Measurements from ENCODE around the gene ACER1. TPM values are rescaled to one million over a fixed set of nuclear protein-coding genes. Genes with fewer than 3 reads are reported as not detected.

ACER1 gene
- polyA plus RNA-seq, 1 of the 3 experiments (the other 2 are of a cell fraction) = not detected

- Histone ChIP-seq H3K4me3 (ENCODE audit: low read depth in 2 of 2, low read length in 1 of 2) (no peak overlapping the region), H4K20me1 (ENCODE audit: insufficient read depth) (no peaks in the 10 kb centered on the region), H3K9me2 (no peaks in the 10 kb centered on the region), H3K27ac (ENCODE audit: low read depth in 2 of 2, low read length in 1 of 2) (peak overlapping the region in 1 of 2 experiments; percentile 23; a peak in 1 of 4 replicates), H3K9me3 (no peaks in the 10 kb centered on the region), H3K9ac (no peak overlapping the region), H3K79me2 (ENCODE audit: insufficient read depth) (peaks cover 8% of the 10 kb centered on the region), H3K36me3 (replicated peaks in 1 of 2; ENCODE audit: control insufficient read depth in 1 of 2, insufficient read depth in 2 of 2, low read length in 1 of 2) (peaks cover 24 to 26% of the 10 kb centered on the region in 2 experiments), H3K4me2 (no peak overlapping the region), H2AFZ (ENCODE audit: low read depth) (no peak overlapping the region), H3F3A (replicated peaks; ENCODE audit: insufficient read depth) (peaks cover 25% of the 10 kb centered on the region), H3K4me1 (ENCODE audit: control insufficient read depth in 1 of 2, insufficient read depth in 2 of 2, low read depth in 1 of 2, low read length in 1 of 2) (peaks cover 6 to 22% of the 10 kb centered on the region in 2 experiments; a peak in 1 of 4 replicates), H3K27me3 (ENCODE audit: insufficient read depth) (no peaks in the 10 kb centered on the region)
- WGBS (ENCODE audit: low lambda C conversion rate) = 76% methylated on average over 14 of the region's 19 CpGs
- ChIA-PET CTCF (interaction anchor here (1.0 to 1.1 kb wide), 2 partner anchors 10 to 329 kb away, joined by 3 read pairs; no protein-coding TSS in a partner anchor), POLR2A (interaction anchor here (0.6 kb wide), 1 partner anchor 17 kb away, joined by 3 read pairs; the partner anchor contains the start of gene GTF2F1)
- TF ChIP-seq POLR2AphosphoS5 (IDR thresholded peaks at IDR 0.05; ENCODE audit: low read depth, low read length) (0 out of 2 replicates have a peak, but pooled peaks have one; percentile 12), YY1 (IDR thresholded peaks at IDR 0.05; ENCODE audit: low read depth) (no peak)
- DNase-seq = no peak
Observed at GRCh38 chr19:6376512-6377190, 43.2 kb upstream of the ACER1 start.

GRCh38 chr19:6375411-6376010 lies 42.1 kb upstream of the ACER1 start, which contains the start of gene PSPN:
Gene PSPN, minus strand, starts transcription at chr19:6375933. Its CDS starts 84 bp downstream, at chr19:6375849.
- CTCF ChIA-PET = no interaction called here

GRCh38 chr19:6374711-6375410 lies 41.4 kb upstream of the ACER1 start:
- peaks cover 25% of the 10 kb centered on the region for H3F3A ChIP-seq (replicated peaks; ENCODE audit: insufficient read depth)
- TF ChIP-seq CTCF (IDR thresholded peaks at IDR 0.05) = no peak
- TF ChIP-seq, protein P1, sequence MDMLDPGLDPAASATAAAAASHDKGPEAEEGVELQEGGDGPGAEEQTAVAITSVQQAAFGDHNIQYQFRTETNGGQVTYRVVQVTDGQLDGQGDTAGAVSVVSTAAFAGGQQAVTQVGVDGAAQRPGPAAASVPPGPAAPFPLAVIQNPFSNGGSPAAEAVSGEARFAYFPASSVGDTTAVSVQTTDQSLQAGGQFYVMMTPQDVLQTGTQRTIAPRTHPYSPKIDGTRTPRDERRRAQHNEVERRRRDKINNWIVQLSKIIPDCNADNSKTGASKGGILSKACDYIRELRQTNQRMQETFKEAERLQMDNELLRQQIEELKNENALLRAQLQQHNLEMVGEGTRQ (IDR thresholded peaks at IDR 0.05; ENCODE audit: borderline replicate concordance, low read depth, low read length) = no peak
- TF ChIP-seq ELF1 (IDR thresholded peaks at IDR 0.05) = no peak
- TF ChIP-seq YY1 (IDR thresholded peaks at IDR 0.05; ENCODE audit: low read depth) = no peak
- no peak for TF ChIP-seq GATA2 (CRISPR knock-in tag; IDR thresholded peaks at IDR 0.05)
- TF ChIP-seq EP300 (IDR thresholded peaks at IDR 0.05; ENCODE audit: borderline replicate concordance in 1 of 2, low read depth in 1 of 2, low read length in 1 of 2) = no peak
- TF ChIP-seq JUND (IDR thresholded peaks at IDR 0.05) = no peak
- no peak for TF ChIP-seq FOSL2 (IDR thresholded peaks at IDR 0.05; ENCODE audit: borderline replicate concordance, low read depth)
- no peak for TF ChIP-seq EZH2phosphoT487 (IDR thresholded peaks at IDR 0.05; ENCODE audit: borderline replicate concordance, low read depth)
- H3K4me1 ChIP-seq (ENCODE audit: control insufficient read depth in 1 of 2, insufficient read depth in 2 of 2, low read depth in 1 of 2, low read length in 1 of 2) = peaks cover 6 to 22% of the 10 kb centered on the region in 2 experiments; a peak in 1 of 4 replicates
- H3K36me3 ChIP-seq (replicated peaks in 1 of 2; ENCODE audit: control insufficient read depth in 1 of 2, insufficient read depth in 2 of 2, low read length in 1 of 2) = peaks cover 9 to 12% of the 10 kb centered on the region in 2 experiments
- H3K79me2 ChIP-seq (ENCODE audit: insufficient read depth) = peaks cover 8% of the 10 kb centered on the region
- no peak for DNase-seq
- peak overlapping the region; percentile 86 for H3K4me2 ChIP-seq
- 89% methylated on average over 11 of the region's 29 CpGs for WGBS (ENCODE audit: low lambda C conversion rate)
- H3K9ac ChIP-seq = no peak overlapping the region
- H2AFZ ChIP-seq (ENCODE audit: low read depth) = no peak overlapping the region
- ChIA-PET POLR2A (interaction anchor here (0.8 kb wide), 1 partner anchor 14 kb away, joined by 3 read pairs; the partner anchor contains the start of gene CLPP), CTCF (no interaction called here)
- no peak overlapping the region for H3K4me3 ChIP-seq (ENCODE audit: low read depth in 2 of 2, low read length in 1 of 2)
- H3K27me3 ChIP-seq (ENCODE audit: insufficient read depth) = no peaks in the 10 kb centered on the region
- no peaks in the 10 kb centered on the region for H4K20me1 ChIP-seq (ENCODE audit: insufficient read depth)
- H3K9me2 ChIP-seq = no peaks in the 10 kb centered on the region
- no peaks in the 10 kb centered on the region for H3K9me3 ChIP-seq
- H3K27ac ChIP-seq (ENCODE audit: low read depth in 2 of 2, low read length in 1 of 2) = no peak overlapping the region

More at GRCh38 chr19:6375411-6376010, 42.1 kb upstream of the ACER1 start, which contains the start of gene PSPN:
- Histone ChIP-seq H3K9ac (no peak within 1 kb of the TSS), H3K27ac (ENCODE audit: low read depth in 2 of 2, low read length in 1 of 2) (peak within 1 kb of the TSS in 1 of 2 experiments; percentile 23; a peak in 1 of 4 replicates), H3K79me2 (ENCODE audit: insufficient read depth) (peaks cover 8% of the 10 kb centered on the region), H3F3A (replicated peaks; ENCODE audit: insufficient read depth) (peaks cover 25% of the 10 kb centered on the region), H3K4me3 (ENCODE audit: low read depth in 2 of 2, low read length in 1 of 2) (no peak within 1 kb of the TSS), H3K9me2 (no peaks in the 10 kb centered on the region), H3K27me3 (ENCODE audit: insufficient read depth) (no peaks in the 10 kb centered on the region), H2AFZ (ENCODE audit: low read depth) (no peak within 1 kb of the TSS), H4K20me1 (ENCODE audit: insufficient read depth) (no peaks in the 10 kb centered on the region), H3K36me3 (replicated peaks in 1 of 2; ENCODE audit: control insufficient read depth in 1 of 2, insufficient read depth in 2 of 2, low read length in 1 of 2) (peaks cover 15 to 17% of the 10 kb centered on the region in 2 experiments), H3K9me3 (no peaks in the 10 kb centered on the region), H3K4me1 (ENCODE audit: control insufficient read depth in 1 of 2, insufficient read depth in 2 of 2, low read depth in 1 of 2, low read length in 1 of 2) (peaks cover 6 to 22% of the 10 kb centered on the region in 2 experiments; a peak in 1 of 4 replicates), H3K4me2 (no peak within 1 kb of the TSS)
- TF ChIP-seq GATA2 (CRISPR knock-in tag; IDR thresholded peaks at IDR 0.05) = no peak
- POLR2A ChIA-PET = no interaction called here
- no peak for DNase-seq
- WGBS (ENCODE audit: low lambda C conversion rate) = 97% methylated on average over 10 of the region's 25 CpGs

All from SK-N-SH (cell line).